ENCODE measurements around the gene SLC16A5. TPM values are rescaled to one million over a fixed set of nuclear protein-coding genes. Genes with fewer than 3 reads are reported as not detected.

SLC16A5 gene
- total and polyA plus RNA-seq, 2 donors from 2014 or later: 28.4 to 184 TPM

DNA sequence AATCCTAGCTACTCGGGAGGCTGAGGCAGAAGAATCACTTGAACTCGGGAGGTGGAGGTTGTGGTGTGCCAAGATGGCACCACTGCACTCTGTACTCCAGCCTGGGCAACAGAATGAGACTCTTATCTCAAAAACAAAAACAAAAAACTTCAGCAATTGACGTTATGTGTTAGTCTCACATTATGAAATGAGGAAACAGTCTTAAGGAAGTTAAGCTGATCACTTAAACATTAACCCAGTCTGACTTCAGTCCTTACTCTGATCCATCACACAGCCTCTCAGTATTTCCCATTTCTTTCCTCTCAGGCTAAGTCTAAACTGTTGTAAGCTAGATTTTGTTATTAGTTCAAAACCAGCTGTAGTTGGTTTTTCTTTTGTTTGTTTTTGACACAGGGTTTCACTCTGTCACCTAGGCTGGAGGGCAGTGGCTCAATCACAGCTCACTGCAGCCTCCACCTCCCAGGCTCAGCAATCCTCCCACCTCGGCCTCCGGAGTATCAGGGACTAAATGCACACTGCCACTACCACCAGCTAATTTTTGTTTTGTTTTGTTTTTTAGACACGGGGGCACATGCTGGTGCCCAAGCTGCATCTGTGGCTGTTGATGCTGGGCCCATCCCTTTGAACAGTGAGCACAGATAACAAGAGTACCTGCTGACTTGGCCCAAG is 60.3 kb downstream of the SLC16A5 start:
- no peak overlapping the region for H3K4me3 ChIP-seq (ENCODE audit: low read length in 3 of 3)
- TF ChIP-seq, protein P1, sequence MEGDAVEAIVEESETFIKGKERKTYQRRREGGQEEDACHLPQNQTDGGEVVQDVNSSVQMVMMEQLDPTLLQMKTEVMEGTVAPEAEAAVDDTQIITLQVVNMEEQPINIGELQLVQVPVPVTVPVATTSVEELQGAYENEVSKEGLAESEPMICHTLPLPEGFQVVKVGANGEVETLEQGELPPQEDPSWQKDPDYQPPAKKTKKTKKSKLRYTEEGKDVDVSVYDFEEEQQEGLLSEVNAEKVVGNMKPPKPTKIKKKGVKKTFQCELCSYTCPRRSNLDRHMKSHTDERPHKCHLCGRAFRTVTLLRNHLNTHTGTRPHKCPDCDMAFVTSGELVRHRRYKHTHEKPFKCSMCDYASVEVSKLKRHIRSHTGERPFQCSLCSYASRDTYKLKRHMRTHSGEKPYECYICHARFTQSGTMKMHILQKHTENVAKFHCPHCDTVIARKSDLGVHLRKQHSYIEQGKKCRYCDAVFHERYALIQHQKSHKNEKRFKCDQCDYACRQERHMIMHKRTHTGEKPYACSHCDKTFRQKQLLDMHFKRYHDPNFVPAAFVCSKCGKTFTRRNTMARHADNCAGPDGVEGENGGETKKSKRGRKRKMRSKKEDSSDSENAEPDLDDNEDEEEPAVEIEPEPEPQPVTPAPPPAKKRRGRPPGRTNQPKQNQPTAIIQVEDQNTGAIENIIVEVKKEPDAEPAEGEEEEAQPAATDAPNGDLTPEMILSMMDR (IDR thresholded peaks at IDR 0.05; ENCODE audit: borderline replicate concordance, extremely low read depth, insufficient read depth): no peak
- no peak overlapping the region for H3K27ac ChIP-seq (ENCODE audit: low read depth in 2 of 2, low read length in 2 of 2)
- peaks cover 0 to 4% (median 0%) of the 10 kb centered on the region in 3 donors for H3K4me1 ChIP-seq (ENCODE audit: control insufficient read depth in 2 of 3, insufficient read depth in 2 of 3, low read depth in 1 of 3, low read length in 3 of 3)
- H3K36me3 ChIP-seq (ENCODE audit: control insufficient read depth in 2 of 3, insufficient read depth in 3 of 3, low read length in 3 of 3): peaks cover 0 to 4% (median 3%) of the 10 kb centered on the region in 3 donors
- H3K27me3 ChIP-seq (ENCODE audit: control insufficient read depth, insufficient read depth, low read length): no peaks in the 10 kb centered on the region
- H3K9ac ChIP-seq (ENCODE audit: low read length in 3 of 3): no peak overlapping the region
- intact Hi-C loops (cut with DNase I): no loop called here
- no peak for DNase-seq
- FAIRE-seq: no peak
- H3K9me3 ChIP-seq (ENCODE audit: control insufficient read depth in 2 of 3, insufficient read depth in 1 of 3, low read length in 3 of 3): no peaks in the 10 kb centered on the region

DNA sequence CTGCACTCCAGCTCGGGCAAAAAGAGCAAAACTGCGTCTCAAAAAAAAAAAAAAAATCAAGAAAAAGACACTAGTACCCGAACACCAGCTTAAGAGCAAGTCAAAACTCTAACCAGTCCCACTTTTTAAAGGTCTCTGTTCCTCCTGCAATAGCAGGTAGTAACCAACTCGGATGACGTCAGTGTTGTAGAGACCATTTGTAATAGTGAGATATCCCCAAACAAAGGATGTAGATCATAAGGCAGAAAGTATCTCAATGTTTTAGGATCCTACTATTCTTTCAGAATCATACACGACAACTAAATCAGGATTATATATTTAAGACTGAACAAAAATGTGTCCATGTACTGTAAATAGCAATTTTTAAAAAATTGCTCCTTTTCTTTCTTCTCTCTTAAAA is 64.2 kb downstream of the SLC16A5 start:
- intact Hi-C loops (cut with DNase I): no loop called here
- H3K4me3 ChIP-seq (ENCODE audit: low read length in 3 of 3): no peak overlapping the region
- DNase-seq: peak in 2 of 5 donors; percentile 61 to 67
- TF ChIP-seq, protein P1 (IDR thresholded peaks at IDR 0.05; ENCODE audit: borderline replicate concordance, extremely low read depth, insufficient read depth): no peak
- FAIRE-seq: no peak
- H3K27ac ChIP-seq (ENCODE audit: low read depth in 2 of 2, low read length in 2 of 2): no peak overlapping the region
- no peak overlapping the region for H3K9ac ChIP-seq (ENCODE audit: low read length in 3 of 3)
- no peaks in the 10 kb centered on the region for H3K9me3 ChIP-seq (ENCODE audit: control insufficient read depth in 2 of 3, insufficient read depth in 1 of 3, low read length in 3 of 3)
- H3K36me3 ChIP-seq (ENCODE audit: control insufficient read depth in 2 of 3, insufficient read depth in 3 of 3, low read length in 3 of 3): no peaks in the 10 kb centered on the region
- peaks cover 0 to 9% (median 5%) of the 10 kb centered on the region in 3 donors for H3K4me1 ChIP-seq (ENCODE audit: control insufficient read depth in 2 of 3, insufficient read depth in 2 of 3, low read depth in 1 of 3, low read length in 3 of 3)
- H3K27me3 ChIP-seq (ENCODE audit: control insufficient read depth, insufficient read depth, low read length): no peaks in the 10 kb centered on the region

DNA sequence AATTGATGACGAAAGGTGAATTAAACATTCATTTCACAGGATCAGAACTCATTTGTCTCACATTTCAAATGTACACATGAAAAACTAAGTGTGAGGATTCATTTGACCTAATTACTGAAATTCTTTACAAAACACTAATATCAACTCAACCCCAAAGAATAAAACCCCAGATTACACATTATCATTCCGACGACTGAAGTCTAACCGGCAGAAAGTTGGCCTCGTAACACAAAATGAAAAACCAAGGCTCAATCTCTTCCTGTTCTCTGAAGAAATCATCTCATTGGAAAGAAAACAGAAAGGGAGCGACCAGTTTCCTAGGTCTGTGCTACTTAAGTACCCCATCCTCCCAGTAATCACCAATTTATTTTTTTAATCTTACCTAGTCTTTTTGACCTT is 64.8 kb downstream of the SLC16A5 start:
- Histone ChIP-seq H3K27me3 (ENCODE audit: control insufficient read depth, insufficient read depth, low read length) (no peaks in the 10 kb centered on the region), H3K9ac (ENCODE audit: low read length in 3 of 3) (peak overlapping the region in 1 of 3 donors; percentile 1), H3K27ac (ENCODE audit: low read depth in 2 of 2, low read length in 2 of 2) (no peak overlapping the region), H3K9me3 (ENCODE audit: control insufficient read depth in 2 of 3, insufficient read depth in 1 of 3, low read length in 3 of 3) (no peaks in the 10 kb centered on the region), H3K4me1 (ENCODE audit: control insufficient read depth in 2 of 3, insufficient read depth in 2 of 3, low read depth in 1 of 3, low read length in 3 of 3) (peaks cover 0 to 9% (median 5%) of the 10 kb centered on the region in 3 donors), H3K36me3 (ENCODE audit: control insufficient read depth in 2 of 3, insufficient read depth in 3 of 3, low read length in 3 of 3) (no peaks in the 10 kb centered on the region), H3K4me3 (ENCODE audit: low read length in 3 of 3) (peak overlapping the region in 1 of 3 donors; percentile 67)
- intact Hi-C loops (cut with DNase I): no loop called here
- FAIRE-seq (no peak), DNase-seq (peak in 1 of 5 donors; percentile 18)
- TF ChIP-seq, protein P1 (IDR thresholded peaks at IDR 0.05; ENCODE audit: borderline replicate concordance, extremely low read depth, insufficient read depth): no peak
